Neural crest cell (in vitro differentiated cells): Measurements from ENCODE around the gene ACSF3. TPM values are rescaled to one million over a fixed set of nuclear protein-coding genes. Genes with fewer than 3 reads are reported as not detected.

Source experiments
- DNase-seq: peaks from one replicate; pipeline ENCODE4 v3.0.0; 2021; ENCODE audit warnings: low read depth, mixed read lengths, low spot score
- H3K27ac Mint-ChIP-seq: one replicate; pipeline ENCODE4 v1.8.0; 2021; ENCODE audit warnings: mild to moderate bottlenecking, mixed read lengths; ENCODE audit not compliant: unreplicated experiment
- H3K27me3 Mint-ChIP-seq: 2 replicates; pipeline ENCODE4 v1.8.0; 2021; ENCODE audit warnings: low read depth, mild to moderate bottlenecking, mixed read lengths
- H3K36me3 Mint-ChIP-seq: 2 replicates; pipeline ENCODE4 v1.8.0; 2021; ENCODE audit warnings: low read depth, mild to moderate bottlenecking, mixed read lengths
- H3K4me1 Mint-ChIP-seq: 2 replicates; pipeline ENCODE4 v1.8.0; 2021; ENCODE audit warnings: mixed read lengths
- H3K4me3 Mint-ChIP-seq: one replicate; pipeline ENCODE4 v1.8.0; 2021; ENCODE audit warnings: mild to moderate bottlenecking, mixed read lengths
- H3K9me3 Mint-ChIP-seq: 2 replicates; pipeline ENCODE4 v1.8.0; 2021; ENCODE audit warnings: mixed read lengths
- total RNA-seq: library from RNA; stranded (reverse); gene quantifications from 2 replicates; pipeline ENCODE4 v1.2.1, GENCODE V29; 2021
- TF ChIP-seq, protein P1 (sequence below): fragments of 200-600 bp; sonication (generic); conservative IDR thresholded peaks from 2 replicates; pipeline ENCODE4 v1.5.0; 2021; ENCODE audit warnings: antibody characterized with exemption, mild to moderate bottlenecking

Gene ACSF3
- total RNA-seq, 1 donor from 2014 or later: 31.0 TPM

DNA sequence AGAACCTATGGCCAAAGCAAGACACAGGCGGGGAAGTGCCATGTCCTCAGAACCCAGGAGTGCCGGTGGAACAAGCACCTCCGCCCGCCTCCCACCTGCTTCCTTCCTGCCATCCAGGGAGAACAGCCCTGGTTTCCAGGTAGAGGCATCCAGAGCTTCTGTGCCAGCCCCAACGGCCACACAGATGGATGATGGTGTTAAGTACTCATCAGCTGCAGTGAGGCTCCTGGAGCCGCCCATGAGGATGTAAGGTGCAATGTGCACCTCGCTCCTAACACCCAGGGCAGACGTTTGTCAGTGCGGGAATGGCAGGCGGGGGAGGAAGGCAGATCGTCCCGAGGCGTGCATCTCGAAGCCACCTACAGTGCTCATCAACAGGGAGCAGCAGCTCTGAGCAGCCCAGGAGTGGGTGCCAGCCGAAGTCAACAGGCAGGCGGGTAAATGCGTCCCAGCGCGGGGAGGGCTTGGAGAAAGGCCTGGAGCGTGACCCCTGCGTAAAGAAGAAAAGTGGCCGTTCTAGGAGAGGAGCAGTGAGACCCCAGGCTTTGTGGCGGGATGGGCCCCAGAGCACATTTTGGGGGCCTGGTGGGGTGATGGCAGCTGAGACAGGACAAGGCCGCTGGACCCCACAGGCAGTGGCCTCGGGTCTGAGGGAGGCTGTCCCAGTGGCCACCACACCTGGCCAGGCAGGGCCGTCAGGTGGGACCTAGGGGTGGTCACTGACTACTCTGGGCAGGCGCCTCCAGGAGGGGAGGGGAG, 46.1 kb upstream of the ACSF3 start:
- Mint-ChIP-seq H3K4me3 (no peak overlapping the region), H3K4me1 (peaks cover 17% of the 10 kb centered on the region), H3K27ac (no peak overlapping the region)

GRCh38 chr16:89048090-89048725, 45.4 kb upstream of the ACSF3 start:
- Mint-ChIP-seq H3K9me3 (peaks cover 7% of the 10 kb centered on the region), H3K27me3 (peaks cover 12% of the 10 kb centered on the region), H3K4me3 (no peak overlapping the region), H3K4me1 (peaks cover 17% of the 10 kb centered on the region), H3K36me3 (no peaks in the 10 kb centered on the region), H3K27ac (no peak overlapping the region)
- TF ChIP-seq, protein P1, sequence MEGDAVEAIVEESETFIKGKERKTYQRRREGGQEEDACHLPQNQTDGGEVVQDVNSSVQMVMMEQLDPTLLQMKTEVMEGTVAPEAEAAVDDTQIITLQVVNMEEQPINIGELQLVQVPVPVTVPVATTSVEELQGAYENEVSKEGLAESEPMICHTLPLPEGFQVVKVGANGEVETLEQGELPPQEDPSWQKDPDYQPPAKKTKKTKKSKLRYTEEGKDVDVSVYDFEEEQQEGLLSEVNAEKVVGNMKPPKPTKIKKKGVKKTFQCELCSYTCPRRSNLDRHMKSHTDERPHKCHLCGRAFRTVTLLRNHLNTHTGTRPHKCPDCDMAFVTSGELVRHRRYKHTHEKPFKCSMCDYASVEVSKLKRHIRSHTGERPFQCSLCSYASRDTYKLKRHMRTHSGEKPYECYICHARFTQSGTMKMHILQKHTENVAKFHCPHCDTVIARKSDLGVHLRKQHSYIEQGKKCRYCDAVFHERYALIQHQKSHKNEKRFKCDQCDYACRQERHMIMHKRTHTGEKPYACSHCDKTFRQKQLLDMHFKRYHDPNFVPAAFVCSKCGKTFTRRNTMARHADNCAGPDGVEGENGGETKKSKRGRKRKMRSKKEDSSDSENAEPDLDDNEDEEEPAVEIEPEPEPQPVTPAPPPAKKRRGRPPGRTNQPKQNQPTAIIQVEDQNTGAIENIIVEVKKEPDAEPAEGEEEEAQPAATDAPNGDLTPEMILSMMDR: no peak
- DNase-seq: no peak

More for the DNA sequence above, 46.1 kb upstream of the ACSF3 start:
- Mint-ChIP-seq H3K9me3 (peaks cover 7% of the 10 kb centered on the region), H3K27me3 (peaks cover 12% of the 10 kb centered on the region), H3K36me3 (no peaks in the 10 kb centered on the region)
- no peak for DNase-seq
- TF ChIP-seq, protein P1: no peak

DNA sequence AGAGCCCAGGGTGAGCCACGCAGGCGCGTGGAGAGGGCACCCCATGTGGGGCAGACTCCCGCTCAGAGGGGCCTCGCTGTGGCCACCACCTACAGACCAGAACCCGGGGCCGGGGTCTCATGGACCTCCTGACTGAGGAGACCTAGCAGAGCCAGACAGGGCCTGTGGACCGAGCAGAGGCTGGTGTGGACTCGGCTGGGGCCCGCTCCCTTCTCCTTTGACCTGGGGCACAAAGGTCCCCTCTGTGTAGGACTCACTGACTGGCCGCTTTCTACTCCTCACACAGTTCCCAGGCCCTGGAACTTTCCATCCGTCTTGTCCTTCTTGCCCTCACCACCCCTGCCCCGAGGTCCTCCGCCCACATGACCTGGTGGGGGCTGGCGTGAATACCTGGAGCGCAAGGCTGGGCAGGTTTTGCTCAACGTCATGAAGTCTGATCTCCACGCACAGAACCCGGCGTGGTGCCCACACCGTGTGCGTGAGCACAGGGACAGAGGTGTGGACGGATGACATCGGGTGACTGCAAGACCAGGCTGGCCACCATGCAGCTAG, 44.7 kb upstream of the ACSF3 start:
- Mint-ChIP-seq H3K36me3 (no peaks in the 10 kb centered on the region), H3K27ac (no peak overlapping the region)
- TF ChIP-seq, protein P1: no peak

GRCh38 chr16:89049484-89050118, 44.1 kb upstream of the ACSF3 start:
- no peak for DNase-seq
- TF ChIP-seq, protein P1: no peak
- peaks cover 17% of the 10 kb centered on the region for H3K4me1 Mint-ChIP-seq
- peaks cover 7% of the 10 kb centered on the region for H3K9me3 Mint-ChIP-seq
- peak overlapping the region; percentile 71 for H3K4me3 Mint-ChIP-seq
- H3K36me3 Mint-ChIP-seq: no peaks in the 10 kb centered on the region
- H3K27ac Mint-ChIP-seq: no peak overlapping the region
- H3K27me3 Mint-ChIP-seq: peaks cover 7% of the 10 kb centered on the region

More for the DNA sequence above, 44.7 kb upstream of the ACSF3 start:
- DNase-seq: no peak
- H3K4me3 Mint-ChIP-seq: no peak overlapping the region
- H3K9me3 Mint-ChIP-seq: peaks cover 7% of the 10 kb centered on the region
- H3K4me1 Mint-ChIP-seq: peaks cover 17% of the 10 kb centered on the region
- H3K27me3 Mint-ChIP-seq: peaks cover 10% of the 10 kb centered on the region

DNA sequence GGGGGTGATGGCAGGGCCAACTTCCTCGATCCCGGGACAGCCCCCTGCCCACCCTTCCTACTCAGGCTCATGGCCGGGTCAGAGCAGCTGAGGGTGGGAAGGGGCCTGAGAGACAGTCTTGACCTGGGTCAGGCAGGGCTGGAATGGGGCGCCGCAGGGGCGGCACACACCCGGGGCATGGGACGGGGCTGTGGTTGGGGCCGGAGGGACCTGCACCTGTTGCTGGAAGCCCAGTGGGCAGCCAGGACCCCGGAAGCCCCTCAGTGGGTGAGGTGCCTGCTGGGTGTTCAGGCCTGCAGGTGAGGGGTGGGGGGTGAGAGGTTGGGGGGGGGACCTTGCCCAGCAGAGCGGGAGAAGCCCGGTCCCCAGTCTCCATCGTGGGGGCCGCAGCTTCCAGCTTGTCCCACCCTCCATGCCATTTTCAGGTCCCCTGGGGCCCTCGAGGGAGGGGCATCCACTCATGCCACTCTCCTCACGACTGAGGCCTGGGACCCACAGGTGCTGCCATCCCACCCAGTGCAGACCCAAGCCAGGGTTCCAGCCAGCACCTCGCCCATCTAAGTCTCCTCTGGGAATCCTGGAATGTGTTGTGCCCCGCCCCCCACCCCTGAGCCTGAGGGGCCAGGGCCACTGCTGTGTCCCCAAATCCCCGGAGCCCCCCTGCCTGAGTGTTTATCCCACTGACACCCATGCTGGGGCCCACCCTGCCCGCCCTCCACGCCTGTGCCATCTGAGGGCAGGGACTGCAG, 43.4 kb upstream of the ACSF3 start:
- peaks cover 7% of the 10 kb centered on the region for H3K9me3 Mint-ChIP-seq
- peaks cover 17% of the 10 kb centered on the region for H3K4me1 Mint-ChIP-seq
- no peak overlapping the region for H3K4me3 Mint-ChIP-seq
- H3K36me3 Mint-ChIP-seq: no peaks in the 10 kb centered on the region
- peaks cover 7% of the 10 kb centered on the region for H3K27me3 Mint-ChIP-seq
- H3K27ac Mint-ChIP-seq: no peak overlapping the region
- no peak for DNase-seq
- TF ChIP-seq, protein P1: no peak
